Measurements from ENCODE around the gene LUC7L2. TPM values are rescaled to one million over a fixed set of nuclear protein-coding genes. Genes with fewer than 3 reads are reported as not detected.
A peak's percentile ranks its signal among the peaks of the same experiment; 100 is the strongest.
"Not testable (repeated sequence)": the region's sequence is repeated elsewhere in the genome, so short reads cannot be mapped to it uniquely, and the experiment has no call there.

The LUC7L2 gene
- total RNA-seq, 3 donors from 2014 or later (not counting 1 experiment from before 2014, with no cell fraction given) = 183 to 192 (median 186) TPM

DNA sequence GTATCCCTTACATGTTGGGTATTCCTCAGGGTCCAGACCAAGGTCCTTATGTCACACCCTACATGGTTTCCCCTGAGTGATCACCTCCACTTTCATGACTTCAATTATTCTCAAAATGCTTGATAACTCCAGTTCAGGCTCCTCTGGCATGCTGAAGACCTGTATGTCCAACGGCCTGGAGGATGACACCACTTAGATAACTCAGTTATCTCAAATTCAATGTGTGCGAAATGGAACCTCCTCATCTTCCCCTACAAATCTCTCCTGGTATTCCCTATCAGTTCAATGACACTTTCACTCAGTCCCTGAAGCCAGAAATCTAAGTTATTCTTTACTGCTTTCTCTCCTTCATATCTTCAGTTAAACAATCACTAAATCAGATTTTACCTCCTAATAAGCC is 8.7 kb upstream of the LUC7L2 start:
- H3K27me3 ChIP-seq (ENCODE audit: control insufficient read depth, insufficient read depth, low read length) = no peaks in the 10 kb centered on the region
- intact Hi-C loops (cut with micrococcal nuclease) = no loop called here
- no peak overlapping the region for H3K4me3 ChIP-seq (ENCODE audit: low read length)
- H3K4me1 ChIP-seq (ENCODE audit: control insufficient read depth, insufficient read depth, low read length) = no peaks in the 10 kb centered on the region
- ATAC-seq (no peak), DNase-seq (no peak)
- H3K27ac ChIP-seq (ENCODE audit: low read length) = no peak overlapping the region
- H3K4me1 Mint-ChIP-seq = peaks cover 0 to 6% of the 10 kb centered on the region in 2 donors
- WGBS (ENCODE audit: insufficient coverage) = 91% methylated on average over 2 of the region's 2 CpGs
- H3K9me3 Mint-ChIP-seq = no peaks in the 10 kb centered on the region
- peak overlapping the region in 1 of 2 donors; percentile 21 for H3K27ac Mint-ChIP-seq
- H3K36me3 ChIP-seq (ENCODE audit: control insufficient read depth, insufficient read depth, low read length) = peaks cover 13% of the 10 kb centered on the region
- no peaks in the 10 kb centered on the region for H3K36me3 Mint-ChIP-seq
- TF ChIP-seq, protein P1, sequence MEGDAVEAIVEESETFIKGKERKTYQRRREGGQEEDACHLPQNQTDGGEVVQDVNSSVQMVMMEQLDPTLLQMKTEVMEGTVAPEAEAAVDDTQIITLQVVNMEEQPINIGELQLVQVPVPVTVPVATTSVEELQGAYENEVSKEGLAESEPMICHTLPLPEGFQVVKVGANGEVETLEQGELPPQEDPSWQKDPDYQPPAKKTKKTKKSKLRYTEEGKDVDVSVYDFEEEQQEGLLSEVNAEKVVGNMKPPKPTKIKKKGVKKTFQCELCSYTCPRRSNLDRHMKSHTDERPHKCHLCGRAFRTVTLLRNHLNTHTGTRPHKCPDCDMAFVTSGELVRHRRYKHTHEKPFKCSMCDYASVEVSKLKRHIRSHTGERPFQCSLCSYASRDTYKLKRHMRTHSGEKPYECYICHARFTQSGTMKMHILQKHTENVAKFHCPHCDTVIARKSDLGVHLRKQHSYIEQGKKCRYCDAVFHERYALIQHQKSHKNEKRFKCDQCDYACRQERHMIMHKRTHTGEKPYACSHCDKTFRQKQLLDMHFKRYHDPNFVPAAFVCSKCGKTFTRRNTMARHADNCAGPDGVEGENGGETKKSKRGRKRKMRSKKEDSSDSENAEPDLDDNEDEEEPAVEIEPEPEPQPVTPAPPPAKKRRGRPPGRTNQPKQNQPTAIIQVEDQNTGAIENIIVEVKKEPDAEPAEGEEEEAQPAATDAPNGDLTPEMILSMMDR (IDR thresholded peaks at IDR 0.05) = no peak
- H3K27me3 Mint-ChIP-seq (ENCODE audit: low read depth in 2 of 2) = no peaks in the 10 kb centered on the region
- no peak overlapping the region for H3K4me3 Mint-ChIP-seq
- no peaks in the 10 kb centered on the region for H3K9me3 ChIP-seq (ENCODE audit: control insufficient read depth, insufficient read depth, low read length)

DNA sequence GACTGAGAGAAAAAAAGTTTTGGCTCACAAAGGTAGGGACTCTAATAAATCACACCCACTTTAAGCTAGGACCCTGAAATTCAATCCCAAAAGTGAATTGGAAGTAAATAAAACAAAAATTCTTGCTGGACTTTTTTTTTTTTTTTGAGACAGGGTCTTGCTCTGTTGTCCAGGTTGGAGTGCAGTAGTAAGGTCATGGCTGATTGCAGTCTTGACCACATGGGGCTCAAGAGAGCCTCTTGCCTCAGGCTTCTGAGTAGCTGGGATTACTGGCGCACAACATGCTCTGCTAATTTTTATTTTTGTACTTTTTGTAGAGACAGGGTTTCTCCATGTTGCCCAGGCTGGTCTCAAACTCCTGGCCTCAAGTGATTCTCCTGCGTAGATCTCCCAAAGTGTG is 5.0 kb upstream of the LUC7L2 start:
- Mint-ChIP-seq H3K27me3 (ENCODE audit: low read depth in 2 of 2) (no peaks in the 10 kb centered on the region), H3K4me1 (peaks cover 12 to 20% of the 10 kb centered on the region in 2 donors), H3K4me3 (no peak overlapping the region), H3K36me3 (no peaks in the 10 kb centered on the region), H3K27ac (no peak overlapping the region), H3K9me3 (no peaks in the 10 kb centered on the region)
- DNase-seq (no peak), ATAC-seq (no peak)
- Histone ChIP-seq H3K4me3 (ENCODE audit: low read length) (no peak overlapping the region), H3K36me3 (ENCODE audit: control insufficient read depth, insufficient read depth, low read length) (no peaks in the 10 kb centered on the region), H3K9me3 (ENCODE audit: control insufficient read depth, insufficient read depth, low read length) (no peaks in the 10 kb centered on the region), H3K4me1 (ENCODE audit: control insufficient read depth, insufficient read depth, low read length) (peaks cover 10% of the 10 kb centered on the region), H3K27me3 (ENCODE audit: control insufficient read depth, insufficient read depth, low read length) (no peaks in the 10 kb centered on the region), H3K27ac (ENCODE audit: low read length) (no peak overlapping the region)
- TF ChIP-seq, protein P1 (IDR thresholded peaks at IDR 0.05) = no peak
- intact Hi-C loops (cut with micrococcal nuclease) = no loop called here
- WGBS (ENCODE audit: insufficient coverage) = 97% methylated on average over 2 of the region's 2 CpGs

DNA sequence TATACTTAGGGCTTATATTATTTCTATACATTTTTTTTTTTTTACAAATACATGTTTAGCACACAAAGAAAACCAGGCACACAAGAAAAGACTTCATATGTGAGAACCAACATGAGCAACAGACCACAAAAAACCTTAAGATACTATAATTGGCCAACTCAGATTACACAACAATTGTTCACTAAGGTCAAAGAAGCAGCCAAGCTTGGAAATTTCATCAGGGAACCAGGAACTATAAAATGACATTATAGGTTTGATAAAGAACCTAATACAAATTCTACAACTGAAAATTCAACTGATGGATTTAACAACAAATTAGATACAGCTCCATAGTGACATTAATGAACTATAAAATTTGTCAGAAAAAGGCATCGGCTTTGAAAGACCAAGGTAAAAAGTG is 4.4 kb upstream of the LUC7L2 start:
- Histone ChIP-seq H3K27ac (ENCODE audit: low read length) (no peak overlapping the region), H3K9me3 (ENCODE audit: control insufficient read depth, insufficient read depth, low read length) (no peaks in the 10 kb centered on the region), H3K4me1 (ENCODE audit: control insufficient read depth, insufficient read depth, low read length) (peaks cover 10% of the 10 kb centered on the region), H3K36me3 (ENCODE audit: control insufficient read depth, insufficient read depth, low read length) (no peaks in the 10 kb centered on the region), H3K27me3 (ENCODE audit: control insufficient read depth, insufficient read depth, low read length) (no peaks in the 10 kb centered on the region), H3K4me3 (ENCODE audit: low read length) (no peak overlapping the region)
- no peak overlapping the region for H3K27ac Mint-ChIP-seq
- no peak overlapping the region for H3K4me3 Mint-ChIP-seq
- intact Hi-C loops (cut with micrococcal nuclease) = no loop called here
- H3K36me3 Mint-ChIP-seq = no peaks in the 10 kb centered on the region
- TF ChIP-seq, protein P1 (IDR thresholded peaks at IDR 0.05) = no peak
- peaks cover 12 to 22% of the 10 kb centered on the region in 2 donors for H3K4me1 Mint-ChIP-seq
- no peaks in the 10 kb centered on the region for H3K27me3 Mint-ChIP-seq (ENCODE audit: low read depth in 2 of 2)
- no peak for ATAC-seq
- WGBS (ENCODE audit: insufficient coverage) = 100% methylated on average over 1 of the region's 1 CpG
- H3K9me3 Mint-ChIP-seq = no peaks in the 10 kb centered on the region
- no peak for DNase-seq

DNA sequence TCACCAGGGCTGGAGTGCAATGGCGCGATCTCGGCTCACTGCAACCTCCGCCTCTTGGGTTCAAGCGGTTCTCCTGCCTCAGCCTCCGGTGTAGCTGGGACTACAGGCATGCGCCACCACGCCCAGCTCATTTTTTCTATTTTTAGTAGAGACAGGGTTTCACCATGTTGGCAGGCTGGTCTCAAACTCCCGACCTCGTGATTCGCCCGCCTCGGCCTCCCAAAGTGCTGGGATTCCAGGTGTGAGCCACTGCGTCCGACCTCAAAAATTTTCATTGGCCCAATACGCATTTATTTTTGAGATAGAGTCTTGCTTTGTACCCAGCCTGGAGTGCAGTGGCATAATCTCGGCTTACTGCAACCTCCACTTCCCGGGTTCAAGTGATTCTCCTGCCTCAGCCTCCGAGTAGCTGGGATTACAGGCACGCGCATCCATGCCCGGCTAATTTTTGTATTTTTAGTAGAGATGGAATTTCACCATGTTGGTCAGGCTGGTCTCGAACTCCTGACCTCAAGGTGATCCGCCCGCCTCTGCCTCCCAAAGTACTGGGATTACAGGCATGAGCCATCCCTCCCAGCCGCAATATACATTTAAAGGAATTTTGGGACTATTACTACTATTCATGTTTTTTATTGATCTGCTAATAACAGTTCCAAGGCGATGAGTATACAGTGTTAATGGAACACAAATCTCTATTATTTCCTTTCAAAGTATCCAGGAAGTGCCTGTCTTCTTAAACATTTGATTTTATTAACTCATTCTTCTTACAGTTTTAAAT is 1.8 kb upstream of the LUC7L2 start:
- Mint-ChIP-seq H3K4me1 (peaks cover 34 to 37% of the 10 kb centered on the region in 2 donors), H3K4me3 (peak overlapping the region; percentile 98), H3K27ac (peak overlapping the region; percentile 97 to 98)
- H3K4me1 ChIP-seq (ENCODE audit: control insufficient read depth, insufficient read depth, low read length) = peaks cover 15% of the 10 kb centered on the region
- DNase-seq; H3K36me3 Mint-ChIP-seq; H3K27me3 ChIP-seq (ENCODE audit: control insufficient read depth, insufficient read depth, low read length); H3K27me3 Mint-ChIP-seq (ENCODE audit: low read depth in 2 of 2); intact Hi-C loops (cut with micrococcal nuclease); H3K9me3 Mint-ChIP-seq; H3K36me3 ChIP-seq (ENCODE audit: control insufficient read depth, insufficient read depth, low read length); ATAC-seq; H3K9me3 ChIP-seq (ENCODE audit: control insufficient read depth, insufficient read depth, low read length): not testable (repeated sequence)
- WGBS (ENCODE audit: insufficient coverage) = 98% methylated on average over 25 of the region's 27 CpGs
- H3K4me3 ChIP-seq (ENCODE audit: low read length) = peak overlapping the region; percentile 98
- peak overlapping the region; percentile 99 for H3K27ac ChIP-seq (ENCODE audit: low read length)
